Gastrocnemius medialis (tissue), 4 donors: ENCODE measurements around the gene BORCS8.

Source experiments
- POLR2A ChIP-seq, 2 donors: fragments of 450-650 bp; IDR thresholded peaks; one replicate each; pipeline ENCODE4 v1.6.1; 2017; ENCODE audit warnings: antibody characterized with exemption in 2 of 2, mild to moderate bottlenecking in 2 of 2, moderate library complexity in 2 of 2
- TF ChIP-seq, protein P1 (sequence below), 5 experiments: fragments of 450-650 bp in 3 of 5; fragments of 200-600 bp in 2 of 5; sonication (generic) in 2 of 5; IDR thresholded peaks in 4 of 5; conservative IDR thresholded peaks in 1 of 5; 1 replicate in 4 of 5; 2 replicates in 1 of 5; pipeline ENCODE4 v1.5.1; 2016 to 2019; ENCODE audit warnings: antibody characterized with exemption in 5 of 5, mild to moderate bottlenecking in 3 of 5, moderate library complexity in 3 of 5

DNA sequence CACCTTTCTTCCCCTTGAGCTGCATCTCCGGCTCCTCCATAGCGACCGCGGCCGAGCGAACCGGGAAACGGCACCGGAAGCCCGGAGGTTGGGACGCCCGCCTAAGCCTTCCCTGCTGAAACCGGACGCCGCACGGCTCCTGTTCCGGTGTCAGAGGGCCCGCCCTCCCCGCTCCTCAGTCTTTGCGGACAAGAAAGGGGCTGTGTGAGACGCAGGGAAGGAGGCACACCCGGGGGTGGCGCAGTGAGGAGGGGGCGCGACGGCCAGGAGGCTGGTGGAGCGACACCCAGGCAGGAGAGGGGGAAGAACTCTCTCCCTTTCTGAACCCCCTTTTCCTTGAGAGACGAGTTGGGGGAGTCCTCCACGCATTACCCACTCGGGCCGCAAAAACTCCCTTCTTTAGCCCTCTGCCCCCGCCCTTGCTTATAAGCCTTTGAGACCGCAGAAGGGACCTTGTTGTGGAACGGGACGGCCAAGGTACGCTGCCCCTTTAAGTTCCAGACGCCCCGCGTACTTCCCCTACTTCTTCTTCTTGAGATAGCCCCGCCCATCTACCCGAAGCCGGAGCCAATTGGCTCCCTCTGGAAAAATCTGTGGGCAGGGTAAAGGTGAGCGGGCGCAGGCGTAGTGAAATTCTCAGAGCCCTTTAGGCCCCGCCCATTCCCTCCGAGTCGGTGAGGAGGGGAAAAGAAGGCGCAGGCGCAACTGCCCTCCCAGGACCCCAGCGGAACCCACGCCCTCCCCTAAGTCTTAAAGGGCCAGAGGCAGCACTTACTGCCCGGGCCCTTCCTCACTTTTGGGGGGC, at the start of gene BORCS8, which contains the start of gene RFXANK:
- TF ChIP-seq, protein P1, sequence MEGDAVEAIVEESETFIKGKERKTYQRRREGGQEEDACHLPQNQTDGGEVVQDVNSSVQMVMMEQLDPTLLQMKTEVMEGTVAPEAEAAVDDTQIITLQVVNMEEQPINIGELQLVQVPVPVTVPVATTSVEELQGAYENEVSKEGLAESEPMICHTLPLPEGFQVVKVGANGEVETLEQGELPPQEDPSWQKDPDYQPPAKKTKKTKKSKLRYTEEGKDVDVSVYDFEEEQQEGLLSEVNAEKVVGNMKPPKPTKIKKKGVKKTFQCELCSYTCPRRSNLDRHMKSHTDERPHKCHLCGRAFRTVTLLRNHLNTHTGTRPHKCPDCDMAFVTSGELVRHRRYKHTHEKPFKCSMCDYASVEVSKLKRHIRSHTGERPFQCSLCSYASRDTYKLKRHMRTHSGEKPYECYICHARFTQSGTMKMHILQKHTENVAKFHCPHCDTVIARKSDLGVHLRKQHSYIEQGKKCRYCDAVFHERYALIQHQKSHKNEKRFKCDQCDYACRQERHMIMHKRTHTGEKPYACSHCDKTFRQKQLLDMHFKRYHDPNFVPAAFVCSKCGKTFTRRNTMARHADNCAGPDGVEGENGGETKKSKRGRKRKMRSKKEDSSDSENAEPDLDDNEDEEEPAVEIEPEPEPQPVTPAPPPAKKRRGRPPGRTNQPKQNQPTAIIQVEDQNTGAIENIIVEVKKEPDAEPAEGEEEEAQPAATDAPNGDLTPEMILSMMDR (IDR thresholded peaks at IDR 0.05 in 4 of 5, conservative IDR thresholded peaks at IDR 0.05 in 1 of 5), result peak in 2 of 5 experiments; percentile 9 to 18
- TF ChIP-seq POLR2A (IDR thresholded peaks at IDR 0.05), result peak; percentile 67 to 79
